Measurements from ENCODE around the gene SAFB.

- no peak for TF ChIP-seq ZNF296 (CRISPR knock-in tag; conservative IDR thresholded peaks at IDR 0.05)
- TF ChIP-seq ELK4 (CRISPR knock-in tag; IDR thresholded peaks at IDR 0.05; ENCODE audit: borderline replicate concordance), result no peak
- TF ChIP-seq POLR2A (IDR thresholded peaks at IDR 0.05; ENCODE audit: insufficient read depth in 1 of 2, low read depth in 2 of 2, low read length in 2 of 2), result no peak
- TF ChIP-seq HMGXB4 (CRISPR knock-in tag; IDR thresholded peaks at IDR 0.05; ENCODE audit: borderline replicate concordance in 1 of 2, low read depth in 1 of 2), result no peak
- no peak for TF ChIP-seq ZIK1 (CRISPR knock-in tag; IDR thresholded peaks at IDR 0.05; ENCODE audit: borderline replicate concordance, low read depth)
- TF ChIP-seq ZNF562 (CRISPR knock-in tag; IDR thresholded peaks at IDR 0.05; ENCODE audit: borderline replicate concordance), result no peak
Measured at GRCh38 chr19:5632241-5632612, 9.3 kb downstream of the SAFB start.
